Upper lobe of left lung (tissue), 4 donors: Measurements from ENCODE around the gene ATP23.

Experiments used
- POLR2AphosphoS5 ChIP-seq, 2 donors: sonication (generic); formaldehyde crosslinking; IDR thresholded peaks; one replicate each; pipeline ENCODE4 v1.5.1; 2017; ENCODE audit warnings: antibody characterized with exemption in 2 of 2
- TF ChIP-seq, protein P1 (sequence below), 6 experiments: fragments of 450-650 bp in 4 of 6; fragments of 200-600 bp in 2 of 6; sonication (generic) in 2 of 6; IDR thresholded peaks; one replicate each; pipeline ENCODE4 v1.5.1; 2016 to 2019; ENCODE audit warnings: antibody characterized with exemption in 6 of 6

- no peak for TF ChIP-seq POLR2AphosphoS5 (IDR thresholded peaks at IDR 0.05)
- TF ChIP-seq, protein P1, sequence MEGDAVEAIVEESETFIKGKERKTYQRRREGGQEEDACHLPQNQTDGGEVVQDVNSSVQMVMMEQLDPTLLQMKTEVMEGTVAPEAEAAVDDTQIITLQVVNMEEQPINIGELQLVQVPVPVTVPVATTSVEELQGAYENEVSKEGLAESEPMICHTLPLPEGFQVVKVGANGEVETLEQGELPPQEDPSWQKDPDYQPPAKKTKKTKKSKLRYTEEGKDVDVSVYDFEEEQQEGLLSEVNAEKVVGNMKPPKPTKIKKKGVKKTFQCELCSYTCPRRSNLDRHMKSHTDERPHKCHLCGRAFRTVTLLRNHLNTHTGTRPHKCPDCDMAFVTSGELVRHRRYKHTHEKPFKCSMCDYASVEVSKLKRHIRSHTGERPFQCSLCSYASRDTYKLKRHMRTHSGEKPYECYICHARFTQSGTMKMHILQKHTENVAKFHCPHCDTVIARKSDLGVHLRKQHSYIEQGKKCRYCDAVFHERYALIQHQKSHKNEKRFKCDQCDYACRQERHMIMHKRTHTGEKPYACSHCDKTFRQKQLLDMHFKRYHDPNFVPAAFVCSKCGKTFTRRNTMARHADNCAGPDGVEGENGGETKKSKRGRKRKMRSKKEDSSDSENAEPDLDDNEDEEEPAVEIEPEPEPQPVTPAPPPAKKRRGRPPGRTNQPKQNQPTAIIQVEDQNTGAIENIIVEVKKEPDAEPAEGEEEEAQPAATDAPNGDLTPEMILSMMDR (IDR thresholded peaks at IDR 0.05), result no peak
Measured at GRCh38 chr12:57944313-57945023, 3.1 kb downstream of the ATP23 start.
